Astrocyte (in vitro differentiated cells and primary cell): ENCODE results near the gene ATP13A2.

Experiments
- CTCF ChIP-seq: IDR thresholded peaks from 2 replicates; pipeline ENCODE4 v1.5.1; 2011; ENCODE audit warnings: low read depth, mild to moderate bottlenecking, inconsistent platforms, low read length, moderate library complexity; ENCODE audit not compliant: insufficient read depth
- EZH2 ChIP-seq: IDR thresholded peaks from 2 replicates; pipeline ENCODE4 v1.6.1; 2012; ENCODE audit warnings: mild to moderate bottlenecking, low read length, inconsistent platforms; ENCODE audit not compliant: insufficient read depth

- TF ChIP-seq CTCF (no peak), EZH2 (no peak)
Measured at GRCh38 chr1:17012775-17013490, 1.2 kb upstream of the ATP13A2 start.
